NCI-H2227 treated with DMSO at 0.1 percent for 48 hours (cell line): Measurements from ENCODE around the gene RENBP.

Experiments
- DNase-seq: peaks from one replicate; lab custom pipeline; 2025; lab: John Stamatoyannopoulos, UW

Gene RENBP

DNA sequence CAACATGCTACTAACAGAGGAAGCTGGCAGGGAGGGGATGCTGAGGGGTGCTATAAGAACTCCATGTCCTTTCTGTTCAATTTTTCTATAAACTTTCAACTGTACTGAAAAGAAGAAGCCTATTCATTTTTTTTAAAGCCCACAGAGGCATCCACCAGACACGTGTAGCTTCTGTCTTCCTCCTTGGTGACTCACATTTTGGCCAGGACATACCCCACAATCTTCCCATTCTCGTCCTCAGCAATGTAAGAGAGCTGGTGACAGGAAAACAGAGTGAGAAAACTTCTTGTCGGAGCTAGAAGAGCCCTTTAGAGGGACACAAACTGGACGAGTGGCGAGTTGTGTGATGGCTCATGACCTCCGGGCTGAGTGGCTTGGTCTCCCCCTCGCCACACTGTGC, 10.7 kb downstream of the RENBP start:
- no peak for DNase-seq

DNA sequence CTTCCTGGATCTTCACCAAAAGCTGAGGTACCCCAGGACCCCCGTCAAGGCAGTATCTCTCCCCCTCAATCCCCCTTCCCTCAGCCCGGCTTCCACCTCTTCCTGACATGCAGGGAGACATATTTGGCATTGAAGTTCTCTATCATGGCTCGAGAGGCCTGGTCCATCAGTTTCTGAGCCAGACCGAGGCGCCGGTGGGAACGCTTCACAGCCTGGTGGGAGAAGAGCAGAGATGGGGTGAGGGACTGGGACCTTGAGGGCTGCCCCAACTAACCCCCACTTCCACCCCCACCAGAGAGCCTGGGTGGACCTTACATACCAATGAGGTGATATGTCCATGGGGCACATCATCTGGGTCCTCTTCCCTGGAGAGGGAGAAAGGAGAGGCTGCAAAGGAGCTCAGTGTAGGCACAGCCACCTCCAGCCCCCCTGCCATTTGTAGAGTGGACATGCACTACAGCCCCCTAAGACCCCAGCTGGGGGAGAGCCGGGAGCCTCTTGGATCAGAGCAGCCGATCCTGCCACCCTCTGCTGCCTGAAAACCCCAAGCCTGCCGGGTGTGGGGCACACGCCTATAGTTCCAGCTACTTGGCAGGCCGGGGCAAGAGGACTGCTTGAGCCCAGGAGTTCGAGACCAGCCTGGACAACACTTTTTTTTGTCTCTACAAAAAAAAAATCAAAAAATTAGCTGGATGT, 12.1 kb downstream of the RENBP start:
- DNase-seq, result no peak

DNA sequence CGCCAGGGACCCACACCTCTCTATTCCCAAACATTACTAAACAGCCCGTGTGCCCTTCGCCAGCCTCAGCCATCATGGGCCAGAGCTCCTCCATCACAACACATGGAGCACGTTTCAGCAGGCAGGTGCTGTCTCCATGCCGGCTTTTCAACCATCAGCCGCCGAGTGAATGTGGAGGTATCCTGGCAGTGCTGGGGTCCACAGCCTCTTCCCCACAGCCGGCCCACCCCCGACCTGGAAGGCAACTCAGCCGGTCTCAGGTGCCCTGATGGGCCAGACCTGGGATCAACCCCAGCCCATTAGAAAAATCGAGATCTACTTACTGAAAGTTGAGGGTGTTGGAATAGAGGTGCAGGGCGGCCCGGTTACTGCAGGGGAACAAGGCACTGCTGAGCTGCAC, 12.7 kb downstream of the RENBP start:
- DNase-seq, result no peak

DNA sequence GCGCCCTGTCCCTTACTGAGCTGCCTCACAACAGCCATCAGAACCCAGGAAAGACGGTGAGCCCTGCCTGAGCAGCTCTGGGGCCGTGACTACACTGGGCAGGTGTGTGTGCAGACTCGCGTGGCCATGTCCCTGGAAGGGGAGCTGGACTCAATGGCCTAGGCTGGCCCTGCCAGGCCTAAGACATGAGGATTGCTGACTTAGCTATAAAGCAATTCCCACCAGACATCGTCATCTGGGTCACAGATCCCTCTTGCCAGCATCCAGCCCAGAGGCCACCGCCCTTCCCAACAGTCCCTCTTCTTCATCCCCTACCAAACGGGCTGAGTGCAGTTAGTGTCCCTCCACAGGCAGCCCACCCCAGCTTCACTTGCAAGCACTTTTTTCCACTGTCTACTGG, 13.3 kb downstream of the RENBP start:
- DNase-seq, result no peak

DNA sequence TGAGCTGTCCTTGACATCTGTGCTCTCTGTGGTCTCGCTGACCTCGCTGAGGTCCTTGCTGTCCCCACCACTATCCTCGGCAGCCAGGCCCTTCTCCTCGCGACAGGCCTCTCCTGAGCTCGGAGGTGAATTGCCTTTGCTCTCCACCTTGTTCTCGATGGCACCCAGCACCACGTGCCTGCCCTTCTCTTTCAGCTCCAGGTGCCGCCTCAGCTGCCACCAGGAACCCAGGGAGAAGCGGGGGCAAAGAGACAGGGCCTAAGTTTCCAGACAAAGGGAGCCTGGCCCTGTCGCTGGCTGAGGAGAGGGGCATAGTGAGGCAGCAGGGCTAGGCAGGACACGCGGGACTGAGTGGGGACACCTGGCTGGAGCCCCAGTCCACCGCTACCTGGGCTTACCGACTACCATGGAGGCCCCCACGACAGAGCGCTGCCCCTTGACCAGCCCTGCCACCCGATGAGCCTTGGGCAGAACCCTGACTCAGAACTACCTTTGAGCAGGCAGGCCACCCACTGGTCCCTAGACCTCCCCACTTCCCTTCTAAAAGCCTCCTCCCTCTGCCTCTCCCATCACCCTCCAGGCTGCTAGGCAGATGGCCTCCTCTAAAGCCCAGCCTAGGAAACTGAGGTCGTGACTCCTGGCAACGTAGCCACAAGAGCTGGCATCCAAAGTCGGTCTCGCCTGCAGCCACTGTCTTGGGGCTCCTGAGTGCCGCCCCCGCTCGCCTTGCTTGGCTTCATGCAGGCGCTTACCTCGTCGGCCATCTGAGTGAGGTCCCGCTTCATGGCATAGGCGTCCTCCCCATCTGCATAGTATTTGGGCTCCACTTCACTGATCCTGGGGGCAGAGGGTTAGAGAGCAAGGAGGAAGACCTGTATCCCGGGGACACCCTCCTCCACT, 14.2 kb downstream of the RENBP start:
- DNase-seq, result no peak

DNA sequence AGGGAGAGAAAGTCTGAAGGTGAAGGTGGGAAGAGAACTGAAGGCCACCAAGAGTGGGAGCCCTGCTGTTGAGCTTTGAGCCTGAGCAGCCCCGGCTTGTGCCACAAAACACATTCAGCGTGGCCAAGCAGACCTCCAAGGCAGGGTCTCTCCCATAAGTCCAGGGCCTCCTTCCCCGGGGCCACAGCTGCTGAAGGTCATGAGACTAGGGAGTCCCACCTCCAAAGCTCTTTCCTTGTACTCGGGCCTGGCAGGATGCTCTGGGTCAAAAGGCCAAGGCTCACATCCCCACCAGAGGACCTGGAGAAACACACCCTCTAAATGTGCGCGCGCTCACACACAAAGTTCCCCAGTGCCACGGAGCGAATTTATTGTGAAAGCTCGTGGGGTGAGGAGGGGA, 14.9 kb downstream of the RENBP start:
- DNase-seq, result no peak

DNA sequence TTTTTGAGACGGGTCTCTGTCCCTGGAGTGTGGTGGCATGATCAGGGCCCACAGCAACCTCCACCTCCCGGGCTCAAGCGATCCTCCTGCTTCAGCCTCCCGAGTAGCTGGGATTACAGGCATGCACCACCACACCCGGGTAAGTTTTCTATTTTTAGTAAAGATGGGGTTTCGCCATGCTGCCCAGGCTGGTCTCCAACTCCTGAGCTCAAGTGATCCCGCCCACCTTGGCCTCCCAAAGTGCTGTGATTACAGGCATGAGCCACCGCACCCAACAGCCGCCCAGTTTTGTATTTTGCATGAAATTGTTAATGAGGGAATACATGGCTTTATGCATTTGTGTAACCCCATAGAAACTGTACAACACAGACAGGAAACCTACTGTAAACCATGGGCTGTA, 15.6 kb downstream of the RENBP start:
- DNase-seq, result no peak

DNA sequence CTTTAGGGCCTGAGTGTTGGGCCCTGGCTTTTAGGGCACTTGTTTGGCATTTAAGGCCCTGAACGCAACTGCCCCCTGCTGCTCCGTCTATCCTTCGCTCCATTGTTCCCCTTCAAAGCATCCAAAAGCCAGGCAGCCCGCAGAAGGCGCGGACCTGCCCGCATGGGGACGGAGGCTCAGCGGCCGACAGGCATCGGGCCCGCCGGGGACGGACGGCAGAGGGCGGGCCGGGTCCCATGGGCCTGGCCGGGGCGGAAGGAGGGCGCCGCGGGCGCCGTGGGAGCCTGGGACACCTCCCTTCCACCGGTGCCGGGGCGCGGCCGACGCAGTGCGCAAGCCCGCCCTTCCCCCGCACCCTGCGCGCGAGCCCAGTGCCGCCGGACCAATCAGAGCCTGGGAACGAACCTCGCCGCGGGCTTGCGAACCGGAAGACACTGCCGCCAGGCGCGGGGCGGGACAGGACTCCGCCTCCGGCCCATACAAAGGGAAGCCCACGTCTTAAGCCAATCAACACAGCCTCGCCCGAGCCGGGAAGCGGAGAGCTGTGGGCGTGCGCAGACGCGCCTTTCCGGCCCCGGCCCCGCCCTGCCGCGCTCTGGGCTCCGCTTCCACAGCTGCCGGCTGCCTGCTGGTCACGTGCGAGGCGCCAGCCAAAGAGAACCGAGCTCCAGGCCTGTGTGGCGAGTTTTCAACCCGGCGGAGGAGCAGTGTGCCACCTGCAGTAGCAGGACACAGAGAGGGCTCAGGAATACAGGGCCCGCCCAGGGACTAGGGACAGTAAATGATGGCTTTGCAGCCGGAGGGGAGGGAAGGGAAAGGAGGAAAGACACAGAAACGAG, 16.3 kb downstream of the RENBP start:
- peak; percentile 97 for DNase-seq

DNA sequence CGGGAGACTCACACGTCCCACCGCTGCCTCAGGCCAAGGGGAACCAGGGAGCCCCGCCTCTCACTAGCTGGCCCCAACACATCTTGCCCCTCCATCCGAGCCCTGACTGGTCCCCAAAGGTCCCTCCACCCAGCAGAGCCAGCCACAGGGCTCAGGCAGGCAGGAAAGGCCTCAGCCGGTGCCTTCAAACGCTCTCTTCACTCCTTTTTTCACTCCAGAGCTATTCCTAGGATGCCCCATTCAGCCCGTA, 16.8 kb downstream of the RENBP start:
- DNase-seq, result peak; percentile 57

DNA sequence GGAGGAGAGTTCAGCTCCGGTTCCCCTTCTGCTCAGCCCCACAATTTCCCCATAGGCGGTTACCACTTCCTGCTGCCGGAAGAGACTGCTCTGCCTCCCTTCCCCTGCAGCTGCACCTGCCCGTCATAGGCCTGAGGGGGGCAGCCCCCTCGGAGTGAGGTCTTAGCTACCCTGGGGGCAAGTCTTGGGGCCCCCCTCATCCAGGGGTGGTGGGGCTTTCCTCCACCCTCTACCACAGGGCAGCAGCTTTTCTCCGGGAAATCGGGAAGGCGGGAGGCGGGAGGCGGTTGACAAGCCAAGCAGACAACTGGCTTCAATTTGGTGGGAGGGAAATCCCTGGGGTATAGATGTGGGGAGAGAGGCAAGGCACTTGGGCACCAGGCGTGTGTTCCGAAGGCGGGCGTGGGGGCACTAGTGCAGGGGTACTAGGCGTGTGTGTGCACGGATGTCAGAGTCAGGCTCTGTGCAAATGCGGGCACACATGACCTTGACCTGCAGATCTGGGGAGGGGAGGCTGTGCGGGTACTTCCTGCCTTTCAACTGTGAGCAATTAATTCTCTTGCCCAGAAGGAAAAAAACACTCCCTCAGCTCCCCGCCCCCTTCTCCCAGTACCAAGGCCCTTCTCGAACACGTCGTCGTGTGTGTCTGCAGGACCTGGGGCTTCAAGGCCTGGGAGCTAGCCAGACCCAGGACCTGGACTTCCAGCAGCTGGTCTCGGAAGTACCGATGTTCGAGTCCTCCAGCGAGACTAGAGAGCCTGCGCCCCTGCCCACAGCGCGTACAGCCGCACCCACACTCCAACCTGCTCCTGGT, 17.4 kb downstream of the RENBP start:
- DNase-seq, result peak; percentile 68

DNA sequence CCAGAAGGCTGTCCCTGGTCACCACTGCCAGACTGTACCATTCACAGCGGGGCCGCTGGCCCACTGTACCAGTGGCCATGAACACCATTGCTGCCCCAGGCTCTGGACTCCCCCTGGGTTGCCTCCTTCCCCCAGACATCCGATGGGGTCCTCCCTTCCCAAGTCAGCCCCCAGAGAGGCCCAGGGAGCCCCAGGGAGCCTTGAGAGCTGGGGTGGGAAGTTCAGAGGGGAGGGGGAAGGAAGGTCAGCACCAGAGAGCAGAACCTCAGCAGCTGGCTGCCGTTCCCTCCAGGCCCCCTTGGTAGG, 17.9 kb downstream of the RENBP start:
- no peak for DNase-seq

DNA sequence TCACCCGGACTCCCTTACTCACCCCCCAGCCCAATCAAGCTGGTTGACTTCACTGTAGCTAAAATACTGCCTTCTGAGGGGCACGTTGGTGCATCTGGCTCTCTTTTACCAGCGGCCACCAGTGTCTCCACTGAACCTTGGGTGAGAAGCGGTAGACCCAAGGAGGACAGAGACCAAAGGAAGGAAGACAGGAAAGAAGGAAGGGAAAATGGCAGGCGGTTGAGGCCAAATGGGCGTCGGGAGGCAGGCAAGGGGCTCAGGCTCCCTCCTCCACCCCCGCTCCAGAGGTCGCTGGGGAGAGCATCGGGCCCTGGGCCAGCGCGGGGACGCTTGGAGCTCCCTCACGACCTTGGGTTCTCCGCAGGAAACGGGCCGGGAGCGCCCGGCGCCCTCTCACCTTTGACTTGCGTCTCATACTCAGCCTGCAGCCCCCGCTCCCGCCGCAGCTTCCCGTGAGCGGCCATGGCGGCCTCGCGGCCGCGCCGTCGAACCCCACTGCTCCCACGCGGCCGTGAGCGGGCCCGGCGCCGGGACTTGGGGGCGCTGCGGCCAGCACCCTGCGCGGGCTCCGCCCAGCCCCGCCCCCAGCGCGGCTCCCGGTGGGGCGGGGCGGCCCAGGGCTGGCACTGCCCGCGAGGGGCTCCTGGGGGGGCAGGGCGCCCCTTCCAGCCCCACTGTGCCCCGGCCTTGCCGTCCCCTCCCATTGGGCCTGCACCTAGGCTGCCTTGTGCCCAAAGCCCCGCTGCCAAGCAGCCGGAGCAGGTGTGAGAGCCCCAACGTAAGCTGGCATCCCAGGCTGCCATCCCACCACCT, 18.5 kb downstream of the RENBP start, which contains the start of gene ARHGAP4:
TSS of gene ARHGAP4 (minus strand) at position 526 of the 813 bp plus-strand sequence. CDS start at position 464, 62 bp downstream.
- DNase-seq, result no peak

DNA sequence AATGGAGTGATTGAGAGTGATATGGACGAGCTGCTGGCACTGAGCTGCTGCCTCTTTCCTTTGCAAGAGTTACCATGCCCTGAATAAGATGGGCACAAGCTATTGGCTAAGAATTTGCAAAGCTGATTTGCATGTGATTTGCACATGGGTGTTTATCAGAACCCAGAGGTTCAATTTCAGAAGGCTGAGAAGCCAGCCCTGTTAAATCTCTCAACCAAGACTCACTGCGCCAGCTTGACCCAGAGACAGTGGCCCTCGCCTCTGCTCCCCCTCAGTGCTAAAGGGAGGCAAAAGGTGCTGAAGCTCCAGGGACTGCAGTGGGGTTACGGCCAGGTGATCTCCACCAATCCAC, 19.1 kb downstream of the RENBP start:
- no peak for DNase-seq

DNA sequence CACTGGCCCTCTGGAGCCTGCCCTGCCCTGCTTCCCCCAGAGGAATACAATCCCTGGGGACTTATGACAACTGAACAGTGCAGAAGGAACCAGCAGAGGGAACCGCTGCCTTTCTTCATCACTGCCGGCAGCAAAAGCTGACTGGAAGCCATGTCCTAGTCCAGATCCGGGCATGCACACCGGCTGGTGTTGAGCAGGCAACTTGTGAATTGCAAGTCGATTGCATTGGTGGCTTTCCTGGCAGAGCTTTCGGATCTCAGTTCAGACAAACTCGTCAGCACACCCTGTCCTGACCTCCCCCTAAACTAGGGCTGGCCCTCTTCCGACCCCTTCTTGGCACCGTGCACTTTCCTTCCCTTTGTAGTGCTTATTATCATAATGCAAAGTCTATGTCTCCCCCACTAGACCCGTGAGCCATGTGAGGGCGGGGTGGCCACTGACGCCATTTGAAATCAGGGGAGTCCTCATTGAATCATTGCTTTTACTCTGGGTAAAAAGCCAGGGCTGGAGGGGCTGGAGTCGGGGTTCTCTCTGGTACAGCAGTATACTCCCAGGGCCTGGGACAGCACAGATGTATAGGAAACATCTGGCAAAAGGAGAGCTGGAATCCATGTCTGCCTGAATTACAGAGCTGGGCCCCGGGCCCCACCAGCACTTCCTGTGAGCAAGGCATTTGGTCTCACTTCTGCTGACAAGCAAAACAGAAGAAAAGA, 20.1 kb downstream of the RENBP start:
- DNase-seq, result peak; percentile 6

DNA sequence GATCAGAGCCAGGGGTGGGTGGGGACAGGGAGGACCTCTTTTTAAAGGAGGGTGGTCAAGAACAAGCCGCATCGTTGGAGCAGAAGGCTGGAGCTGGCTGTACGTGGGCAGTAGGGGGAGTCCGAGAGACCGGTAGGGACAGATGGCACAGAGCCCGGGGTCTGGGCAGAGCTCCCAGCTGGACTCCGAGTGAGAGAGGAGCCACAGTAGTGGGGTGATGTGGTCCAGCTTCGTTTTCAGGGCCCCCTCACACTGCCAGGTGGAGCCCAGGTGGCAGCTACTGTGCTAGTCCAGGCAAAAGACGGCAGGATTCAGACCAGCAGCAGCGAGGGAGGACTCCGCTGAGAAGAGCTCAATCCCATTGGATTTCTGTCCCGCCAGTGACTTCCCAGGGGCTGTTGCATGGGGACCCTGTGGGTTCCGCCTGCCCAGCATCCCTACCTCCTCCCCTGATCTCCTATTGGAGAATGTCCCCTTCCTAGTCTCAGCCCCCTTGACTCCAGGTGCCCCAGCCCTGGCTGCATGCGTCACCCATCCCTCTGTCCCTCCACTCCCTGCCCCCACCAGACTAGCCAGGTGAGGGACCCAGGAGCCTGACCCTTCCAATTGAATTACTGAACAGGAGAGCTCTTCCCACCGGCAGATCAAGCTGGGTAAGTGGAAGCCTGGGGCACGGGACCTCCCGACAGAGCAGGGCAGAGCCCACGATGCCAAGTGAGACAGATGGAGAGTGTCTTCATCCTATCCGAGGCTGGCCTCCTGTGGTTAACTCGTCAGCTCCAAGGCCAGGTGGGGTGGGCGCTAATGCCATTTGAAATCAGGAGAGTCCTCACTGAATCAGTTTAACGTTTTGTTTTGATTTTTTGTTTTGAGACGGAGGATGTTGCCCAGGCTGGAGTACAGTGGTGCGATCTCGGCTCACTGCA, 21.2 kb downstream of the RENBP start:
- DNase-seq, result peak; percentile 14

DNA sequence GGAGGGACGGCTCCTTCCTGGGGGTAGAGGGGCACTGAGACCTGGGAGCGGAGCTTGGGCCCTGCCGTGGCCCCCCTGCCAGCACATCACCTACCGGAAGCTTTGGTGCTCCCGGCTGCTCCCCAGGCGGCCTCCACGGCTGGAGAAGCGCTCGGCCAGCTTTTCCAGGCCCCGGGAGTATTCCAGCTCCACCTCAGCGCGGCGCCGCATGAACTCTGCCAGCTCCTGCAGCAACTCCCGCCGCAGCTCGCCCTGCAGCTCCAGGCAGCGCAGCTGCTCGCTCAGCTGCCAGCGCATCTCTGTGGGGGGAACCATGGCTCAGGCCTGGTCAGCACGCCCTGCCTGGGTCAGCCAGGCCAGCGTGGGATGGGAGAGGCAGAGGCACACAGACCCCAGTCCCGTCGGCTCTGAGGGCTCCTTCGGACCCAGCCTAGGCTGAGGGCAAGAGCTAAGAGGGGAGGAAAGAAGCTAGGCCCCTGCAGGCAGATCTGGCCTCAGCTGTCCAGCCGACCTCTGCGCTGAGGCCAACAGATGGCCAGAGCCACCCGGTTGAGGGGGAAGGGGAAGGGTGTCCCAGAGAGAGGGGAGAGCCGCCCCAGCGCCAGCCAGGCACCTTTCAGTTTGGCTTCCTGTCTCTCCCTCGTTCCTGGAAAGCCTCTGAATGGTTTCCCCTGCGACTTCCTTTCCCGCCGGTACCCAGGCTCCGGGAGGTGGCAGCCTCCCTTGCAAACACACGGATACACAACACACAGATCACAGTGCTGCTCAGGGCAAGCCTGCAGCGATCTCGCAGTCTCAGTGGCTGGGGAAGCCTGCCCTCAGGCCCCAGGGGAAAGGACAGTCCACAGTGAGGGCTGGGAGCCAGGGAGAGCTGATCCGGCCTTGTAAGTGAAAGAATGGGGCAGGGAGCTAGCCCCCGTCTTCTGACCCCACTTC, 22.7 kb downstream of the RENBP start:
- DNase-seq, result peak; percentile 15

DNA sequence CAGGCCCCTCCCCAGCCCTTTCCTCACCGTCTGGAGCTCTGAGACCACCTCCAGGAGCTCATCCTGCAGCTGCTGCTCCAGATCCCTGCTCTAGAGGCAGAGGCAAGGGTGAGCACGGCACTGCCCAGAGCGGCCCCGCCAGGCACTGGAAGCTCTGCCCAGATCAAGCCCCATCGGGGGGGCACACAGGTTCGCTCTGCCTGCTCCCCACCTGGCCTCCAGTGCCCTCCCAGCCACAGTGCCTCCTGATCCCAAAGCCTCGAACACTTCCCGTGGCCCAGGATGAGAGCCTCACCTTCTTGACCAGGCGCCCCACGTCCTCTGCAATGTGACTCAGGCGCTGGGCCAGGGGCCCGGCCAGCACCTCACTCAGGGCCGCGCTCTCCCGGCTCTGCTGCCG, 23.4 kb downstream of the RENBP start:
- no peak for DNase-seq

DNA sequence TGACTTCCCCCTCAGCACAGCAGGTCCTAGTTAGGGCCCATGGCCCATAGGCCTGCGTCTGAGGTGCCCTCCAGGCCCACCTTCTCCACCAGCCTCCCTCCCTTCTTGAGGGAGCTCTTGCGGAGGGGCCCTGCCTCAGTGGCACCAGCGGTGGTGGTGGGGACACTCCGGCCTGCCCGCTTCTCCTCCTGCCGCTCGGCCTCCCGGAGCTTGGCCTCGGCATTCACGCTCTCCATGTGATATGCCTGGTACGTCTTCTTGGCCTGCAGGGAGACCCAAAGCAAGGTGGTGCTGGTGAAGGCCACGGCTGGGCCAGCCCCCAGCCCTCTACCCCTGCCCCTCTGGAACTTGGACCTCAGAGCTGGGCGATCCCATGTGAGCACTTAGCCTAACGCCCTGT, 23.9 kb downstream of the RENBP start:
- no peak for DNase-seq
